HepG2 (cell line): ENCODE data around the gene INPP4B. TPM values are rescaled to one million over a fixed set of nuclear protein-coding genes. Genes with fewer than 3 reads are reported as not detected.

Experiments used
- ATAC-seq: fragments of 200-7000 bp; cut with Tn5 transposase; 3 replicates; pipeline ENCODE4 v1.9.1; 2020; ENCODE audit warnings: mild to moderate bottlenecking, moderate library complexity
- BruUV-seq: library from RNA; stranded (reverse); fragments of 400-500 nt; replicated peaks from 2 replicates; lab custom pipeline; 2021; lab: Mats Ljungman, UMichigan
- CTCF ChIA-PET: fragments of 300-600 bp; formaldehyde crosslinking; extraction: SDS; loops from one replicate; lab custom pipeline; 2021; ENCODE audit warnings: low total read pairs, inconsistent platforms, low intra/inter-chr PET ratio; lab: Yijun Ruan, JAX
- POLR2A ChIA-PET: fragments of 350-600 bp; sonication (Branson Sonifier 250); formaldehyde crosslinking; loops from one replicate; lab custom pipeline; 2020; ENCODE audit warnings: antibody characterized with exemption, inconsistent platforms; lab: Yijun Ruan, JAX
- DNase-seq: peaks from one replicate; pipeline ENCODE4 v3.0.0-alpha.2; 2015; ENCODE audit warnings: low spot score
- FAIRE-seq: peaks from 3 replicates; lab custom pipeline; 2011; peaks lifted over from hg19 to GRCh38; lab: Jason Lieb, UNC
- H2AFZ ChIP-seq: one replicate; pipeline ENCODE4 v1.6.1; 2011; ENCODE audit warnings: low read length, inconsistent platforms
- H3K27ac ChIP-seq: fragments of 300-600 bp; 3 replicates; pipeline ENCODE4 v1.8.0; 2011; ENCODE audit warnings: mixed run types, mild to moderate bottlenecking, mixed read lengths, low read length, inconsistent platforms; ENCODE audit not compliant: insufficient read depth; ENCODE audit errors: extremely low read length
- H3K27me3 ChIP-seq, 2 experiments: fragments of 200-600 bp in 1 of 2; 2 replicates in 1 of 2; 3 replicates in 1 of 2; pipeline versions ENCODE4 v1.6.0 to v1.8.0; 2011; ENCODE audit warnings: low read length in 2 of 2, mild to moderate bottlenecking in 2 of 2, moderate library complexity in 2 of 2, inconsistent platforms in 1 of 2; ENCODE audit not compliant: insufficient read depth in 2 of 2, control insufficient read depth in 1 of 2
- H3K36me3 ChIP-seq, 2 experiments: fragments of 200-600 bp in 1 of 2; replicated peaks in 1 of 2; 2 replicates in 1 of 2; 3 replicates in 1 of 2; pipeline versions ENCODE4 v1.5.1 to v1.8.0; 2011; ENCODE audit warnings: low read length in 2 of 2, inconsistent platforms in 1 of 2; ENCODE audit not compliant: insufficient read depth in 2 of 2, control insufficient read depth in 1 of 2
- H3K4me1 ChIP-seq: 2 replicates; pipeline ENCODE4 v1.5.1; 2012; ENCODE audit warnings: low read length, inconsistent platforms; ENCODE audit not compliant: insufficient read depth
- H3K4me2 ChIP-seq: 2 replicates; pipeline ENCODE4 v1.6.0; 2011; ENCODE audit warnings: low read depth, low read length, inconsistent platforms
- H3K4me3 ChIP-seq, 3 experiments: fragments of 200-600 bp in 1 of 3; sonication (generic), shearing (Covaris generic) in 1 of 3; replicated peaks in 1 of 3; 2 replicates each; pipeline ENCODE4 v1.5.1; 2011 to 2016; ENCODE audit warnings: low read length in 3 of 3, inconsistent platforms in 2 of 3, low read depth in 2 of 3, mild to moderate bottlenecking in 2 of 3, control low read depth in 1 of 3, mixed read lengths in 1 of 3; ENCODE audit not compliant: insufficient read depth in 1 of 3
- H3K79me2 ChIP-seq: one replicate; pipeline ENCODE4 v1.6.1; 2011; ENCODE audit warnings: low read length, inconsistent platforms; ENCODE audit not compliant: insufficient read depth
- H3K9ac ChIP-seq: 2 replicates; pipeline ENCODE4 v1.6.0; 2011; ENCODE audit warnings: mild to moderate bottlenecking, low read depth, low read length, inconsistent platforms; ENCODE audit not compliant: insufficient read depth
- H3K9me3 ChIP-seq: 2 replicates; pipeline ENCODE4 v1.5.1; 2012; ENCODE audit warnings: mild to moderate bottlenecking, low read length
- H4K20me1 ChIP-seq: 2 replicates; pipeline ENCODE4 v1.6.0; 2011; ENCODE audit warnings: inconsistent platforms, mild to moderate bottlenecking, low read length, moderate library complexity; ENCODE audit not compliant: insufficient read depth
- CEBPG ChIP-seq: IDR thresholded peaks from 2 replicates; pipeline ENCODE4 v1.6.1; 2016
- ERF ChIP-seq: IDR thresholded peaks from 2 replicates; pipeline ENCODE4 v1.6.1; 2018; ENCODE audit warnings: missing biosample characterization, missing genetic modification reagents
- MAF1 ChIP-seq: sonication (generic); formaldehyde crosslinking; IDR thresholded peaks from 2 replicates; pipeline ENCODE4 v1.5.0; 2020; ENCODE audit warnings: missing genetic modification reagents, borderline replicate concordance
- MXD4 ChIP-seq: IDR thresholded peaks from 2 replicates; pipeline ENCODE4 v1.6.1; 2016; ENCODE audit warnings: mild to moderate bottlenecking, missing biosample characterization, missing genetic modification reagents
- PAX8 ChIP-seq: sonication (generic); formaldehyde crosslinking; IDR thresholded peaks from 2 replicates; pipeline ENCODE4 v1.8.0; 2022; ENCODE audit warnings: mild to moderate bottlenecking, missing genetic modification reagents, borderline replicate concordance
- RELA ChIP-seq: sonication (generic); formaldehyde crosslinking; IDR thresholded peaks from 2 replicates; pipeline ENCODE4 v1.4.0; 2020; ENCODE audit warnings: missing genetic modification reagents
- ZNF180 ChIP-seq: sonication (generic); formaldehyde crosslinking; IDR thresholded peaks from 2 replicates; pipeline ENCODE4 v1.4.0; 2020; ENCODE audit warnings: low read depth, missing genetic modification reagents, borderline replicate concordance
- ZNF44 ChIP-seq: sonication (generic); formaldehyde crosslinking; IDR thresholded peaks from 2 replicates; pipeline ENCODE4 v1.5.1; 2020; ENCODE audit warnings: mild to moderate bottlenecking, missing genetic modification reagents
- ZNF616 ChIP-seq: sonication (generic); formaldehyde crosslinking; IDR thresholded peaks from 2 replicates; pipeline ENCODE4 v1.5.0; 2020; ENCODE audit warnings: low read depth, mild to moderate bottlenecking, missing genetic modification reagents
- whole genome bisulfite sequencing: methylation state at CpG from one replicate; pipeline ENCODE4 v1.1.6; 2017; ENCODE audit warnings: low lambda C conversion rate; 5-methylcytosine and 5-hydroxymethylcytosine counted together
- in situ Hi-C: cut with HindIII; loops from 2 replicates; pipeline ENCODE4 v1.10.0; 2017; ENCODE audit warnings: low pct_unique_long_range_greater_than_20kb; ENCODE audit not compliant: extremely low pct_ligation_motif_present
- intact Hi-C: fragments of 100-400 bp; cut with micrococcal nuclease; formaldehyde crosslinking; loops from one replicate; pipeline ENCODE4 v1.10.0; 2022; ENCODE audit not compliant: unreplicated experiment
- polyA plus RNA-seq, 8 experiments: library from polyadenylated mRNA; depleted of rRNA in 3 of 8; stranded (reverse) in 7 of 8; unstranded in 1 of 8; fragments of >200 nt; fragmentation: Illumina TruSeq in 4 of 8; extraction: Trizol in 4 of 8; gene quantifications; 2 replicates each; pipeline versions ENCODE4 v1.2.1 to v1.2.3, GENCODE V29; 2011 to 2016; ENCODE audit warnings: low read depth in 4 of 8, missing spikeins in 1 of 8, mixed read lengths in 1 of 8; ENCODE audit not compliant: insufficient read depth in 1 of 8
- total RNA-seq, 5 experiments: library from RNA; depleted of rRNA; stranded (reverse); fragments of >200 nt; fragmentation: Illumina TruSeq; extraction: Trizol; gene quantifications; 2 replicates each; pipeline ENCODE4 v1.2.3, GENCODE V29; 2016; ENCODE audit warnings: low read depth in 1 of 5
- TF ChIP-seq, protein P1 (sequence below): sonication (generic); formaldehyde crosslinking; IDR thresholded peaks from 2 replicates; pipeline ENCODE4 v1.4.0; 2020; ENCODE audit warnings: missing genetic modification reagents, borderline replicate concordance
- TF ChIP-seq, protein P2 (sequence below): sonication (generic); formaldehyde crosslinking; IDR thresholded peaks from 2 replicates; pipeline ENCODE4 v1.8.1; 2023; ENCODE audit warnings: mild to moderate bottlenecking, missing genetic modification reagents
- TF ChIP-seq, protein P3 (sequence below): sonication (generic); formaldehyde crosslinking; IDR thresholded peaks from 2 replicates; pipeline ENCODE4 v1.4.0; 2020; ENCODE audit warnings: missing genetic modification reagents, mild to moderate bottlenecking, borderline replicate concordance

INPP4B gene
- total and polyA plus RNA-seq, 2 of the 13 experiments (the other 11 are each of a cell fraction or from before 2014, with no cell fraction given) = not detected

DNA sequence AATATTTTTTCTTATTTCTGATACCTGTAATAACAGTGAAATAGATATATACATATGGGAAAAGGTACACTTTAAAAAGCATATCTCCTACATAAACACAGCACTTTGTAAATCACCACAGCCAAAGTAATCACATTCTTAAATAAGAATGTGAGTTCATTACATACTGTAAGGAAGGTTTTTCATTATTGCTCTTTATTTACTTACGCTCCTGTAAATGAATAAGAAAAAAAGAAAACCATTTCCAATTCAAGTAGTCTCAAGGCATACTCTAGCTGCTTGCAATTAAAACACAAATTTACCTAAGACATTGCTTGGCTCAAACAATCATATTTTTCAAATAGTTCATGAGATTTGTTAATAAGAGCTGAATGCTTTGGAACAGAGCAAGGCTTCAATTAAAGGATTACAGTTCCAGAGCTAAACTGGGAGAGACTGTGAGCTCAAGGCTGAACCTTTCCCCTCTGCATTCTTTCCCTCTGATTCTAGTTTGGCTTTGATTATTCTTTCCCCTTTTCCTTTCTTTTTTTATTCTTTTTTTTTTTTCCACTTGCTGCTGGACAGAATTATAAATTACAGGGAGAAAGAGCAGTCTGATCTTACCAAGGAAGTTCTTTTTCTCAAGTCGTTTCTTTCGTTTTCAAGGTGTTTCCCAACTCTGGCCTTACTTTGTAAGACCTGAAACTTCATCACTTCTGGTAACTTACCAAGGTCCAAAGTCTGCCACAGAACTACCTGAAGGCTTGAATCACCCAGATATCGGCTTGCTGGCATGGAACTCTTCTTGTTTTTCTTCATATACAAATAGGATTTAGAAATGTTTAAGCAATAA lies 278.3 kb downstream of the INPP4B start (continued):
- TF ChIP-seq MAF1 (no peak), ERF (CRISPR knock-in tag) (no peak)
- TF ChIP-seq, protein P1, sequence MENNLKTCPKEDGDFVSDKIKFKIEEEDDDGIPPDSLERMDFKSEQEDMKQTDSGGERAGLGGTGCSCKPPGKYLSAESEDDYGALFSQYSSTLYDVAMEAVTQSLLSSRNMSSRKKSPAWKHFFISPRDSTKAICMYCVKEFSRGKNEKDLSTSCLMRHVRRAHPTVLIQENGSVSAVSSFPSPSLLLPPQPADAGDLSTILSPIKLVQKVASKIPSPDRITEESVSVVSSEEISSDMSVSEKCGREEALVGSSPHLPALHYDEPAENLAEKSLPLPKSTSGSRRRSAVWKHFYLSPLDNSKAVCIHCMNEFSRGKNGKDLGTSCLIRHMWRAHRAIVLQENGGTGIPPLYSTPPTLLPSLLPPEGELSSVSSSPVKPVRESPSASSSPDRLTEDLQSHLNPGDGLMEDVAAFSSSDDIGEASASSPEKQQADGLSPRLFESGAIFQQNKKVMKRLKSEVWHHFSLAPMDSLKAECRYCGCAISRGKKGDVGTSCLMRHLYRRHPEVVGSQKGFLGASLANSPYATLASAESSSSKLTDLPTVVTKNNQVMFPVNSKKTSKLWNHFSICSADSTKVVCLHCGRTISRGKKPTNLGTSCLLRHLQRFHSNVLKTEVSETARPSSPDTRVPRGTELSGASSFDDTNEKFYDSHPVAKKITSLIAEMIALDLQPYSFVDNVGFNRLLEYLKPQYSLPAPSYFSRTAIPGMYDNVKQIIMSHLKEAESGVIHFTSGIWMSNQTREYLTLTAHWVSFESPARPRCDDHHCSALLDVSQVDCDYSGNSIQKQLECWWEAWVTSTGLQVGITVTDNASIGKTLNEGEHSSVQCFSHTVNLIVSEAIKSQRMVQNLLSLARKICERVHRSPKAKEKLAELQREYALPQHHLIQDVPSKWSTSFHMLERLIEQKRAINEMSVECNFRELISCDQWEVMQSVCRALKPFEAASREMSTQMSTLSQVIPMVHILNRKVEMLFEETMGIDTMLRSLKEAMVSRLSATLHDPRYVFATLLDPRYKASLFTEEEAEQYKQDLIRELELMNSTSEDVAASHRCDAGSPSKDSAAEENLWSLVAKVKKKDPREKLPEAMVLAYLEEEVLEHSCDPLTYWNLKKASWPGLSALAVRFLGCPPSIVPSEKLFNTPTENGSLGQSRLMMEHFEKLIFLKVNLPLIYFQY (CRISPR knock-in tag) = no peak

DNA sequence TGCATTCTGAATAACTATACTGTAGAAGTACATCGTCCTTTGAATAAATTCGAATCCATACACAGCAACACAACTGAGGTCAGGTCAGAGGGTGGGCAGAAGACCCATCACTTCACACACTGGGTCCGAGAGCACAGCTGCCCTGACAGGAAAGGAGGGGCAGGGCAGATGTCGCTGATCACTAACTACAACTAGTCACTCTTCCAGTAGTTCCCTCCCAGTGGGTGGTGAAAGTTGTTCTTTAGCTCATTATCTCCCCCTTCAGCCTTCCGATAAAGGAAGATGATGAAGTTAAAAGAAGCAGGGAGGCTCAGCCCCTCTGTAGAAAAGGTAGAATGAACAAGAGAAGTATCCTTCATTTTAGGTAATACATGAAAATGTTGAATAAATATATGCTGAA lies 278.9 kb downstream of the INPP4B start:
- H3K4me3 ChIP-seq = no peak overlapping the region
- no peak for DNase-seq
- no peaks in the 10 kb centered on the region for H3K79me2 ChIP-seq
- WGBS = 10% methylated on average over 5 of the region's 5 CpGs
- no peak overlapping the region for H3K27ac ChIP-seq
- H3K9ac ChIP-seq = no peak overlapping the region
- H3K27me3 ChIP-seq = no peaks in the 10 kb centered on the region
- H3K36me3 ChIP-seq = no peaks in the 10 kb centered on the region
- no peaks in the 10 kb centered on the region for H3K4me1 ChIP-seq
- H2AFZ ChIP-seq = no peak overlapping the region
- FAIRE-seq = no peak
- intact Hi-C loops (no loop called here), in situ Hi-C loops (no loop called here)
- ATAC-seq = no peak
- CTCF ChIA-PET = no interaction called here
- BruUV-seq = no TSS peak
- peaks cover 13% of the 10 kb centered on the region; the same call in 1 of the 2 replicates for H3K9me3 ChIP-seq
- no peaks in the 10 kb centered on the region for H4K20me1 ChIP-seq
- H3K4me2 ChIP-seq = no peak overlapping the region
- POLR2A ChIA-PET = no interaction called here
- TF ChIP-seq ZNF616 (CRISPR knock-in tag) (no peak), ZNF44 (CRISPR knock-in tag) (no peak), RELA (CRISPR knock-in tag) (no peak), CEBPG (CRISPR knock-in tag) (no peak), ZNF180 (CRISPR knock-in tag) (no peak), PAX8 (CRISPR knock-in tag) (no peak), MXD4 (CRISPR knock-in tag) (no peak)
- TF ChIP-seq, protein P2, sequence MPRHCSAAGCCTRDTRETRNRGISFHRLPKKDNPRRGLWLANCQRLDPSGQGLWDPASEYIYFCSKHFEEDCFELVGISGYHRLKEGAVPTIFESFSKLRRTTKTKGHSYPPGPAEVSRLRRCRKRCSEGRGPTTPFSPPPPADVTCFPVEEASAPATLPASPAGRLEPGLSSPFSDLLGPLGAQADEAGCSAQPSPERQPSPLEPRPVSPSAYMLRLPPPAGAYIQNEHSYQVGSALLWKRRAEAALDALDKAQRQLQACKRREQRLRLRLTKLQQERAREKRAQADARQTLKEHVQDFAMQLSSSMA = no peak
- TF ChIP-seq, protein P3, sequence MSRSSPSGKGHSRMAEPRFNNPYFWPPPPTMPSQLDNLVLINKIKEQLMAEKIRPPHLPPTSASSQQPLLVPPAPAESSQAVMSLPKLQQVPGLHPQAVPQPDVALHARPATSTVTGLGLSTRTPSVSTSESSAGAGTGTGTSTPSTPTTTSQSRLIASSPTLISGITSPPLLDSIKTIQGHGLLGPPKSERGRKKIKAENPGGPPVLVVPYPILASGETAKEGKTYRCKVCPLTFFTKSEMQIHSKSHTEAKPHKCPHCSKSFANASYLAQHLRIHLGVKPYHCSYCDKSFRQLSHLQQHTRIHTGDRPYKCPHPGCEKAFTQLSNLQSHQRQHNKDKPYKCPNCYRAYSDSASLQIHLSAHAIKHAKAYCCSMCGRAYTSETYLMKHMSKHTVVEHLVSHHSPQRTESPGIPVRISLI = no peak
- TF ChIP-seq, all 625 proteins: peak for 0
